Esophagus squamous epithelium (tissue), 5 donors: Measurements from ENCODE around the gene PSEN1. TPM values are rescaled to one million over a fixed set of nuclear protein-coding genes. Genes with fewer than 3 reads are reported as not detected.

Experiments
- DNase-seq: peaks from one replicate; lab custom pipeline; 2025; lab: John Stamatoyannopoulos, UW
- H3K27ac ChIP-seq, 4 donors: fragments of 200-600 bp; sonication (generic); one replicate each; pipeline ENCODE4 v1.5.1; 2016 to 2019; ENCODE audit warnings: mild to moderate bottlenecking in 1 of 4
- H3K27me3 ChIP-seq, 4 donors: fragments of 200-600 bp; sonication (generic); 1 replicate in 3 of 4; 2 replicates in 1 of 4; pipeline versions ENCODE4 v1.5.1 to v1.6.0; 2017 to 2021; ENCODE audit warnings: antibody characterized with exemption in 1 of 4
- H3K36me3 ChIP-seq, 3 donors: fragments of 200-600 bp; sonication (generic); one replicate each; pipeline ENCODE4 v1.5.1; 2016 to 2019
- H3K4me1 ChIP-seq, 3 donors: fragments of 200-600 bp; sonication (generic); one replicate each; pipeline ENCODE4 v1.5.1; 2017 to 2019
- H3K4me3 ChIP-seq, 4 donors: fragments of 200-600 bp; sonication (generic); 1 replicate in 3 of 4; 2 replicates in 1 of 4; pipeline ENCODE4 v1.5.1; 2016 to 2019; ENCODE audit warnings: mild to moderate bottlenecking in 2 of 4, moderate library complexity in 1 of 4
- H3K9me3 ChIP-seq, 3 donors: fragments of 200-600 bp; sonication (generic); one replicate each; pipeline ENCODE4 v1.5.1; 2016 to 2019
- POLR2A ChIP-seq, 4 donors: fragments of 450-650 bp; IDR thresholded peaks; one replicate each; pipeline ENCODE4 v1.6.1; 2017; ENCODE audit warnings: antibody characterized with exemption in 4 of 4, mild to moderate bottlenecking in 4 of 4, moderate library complexity in 3 of 4
- WGBS, 2 donors: methylation state at CpG; one replicate each; pipeline ENCODE4 v1.1.5; 2018; 5-methylcytosine and 5-hydroxymethylcytosine counted together
- intact Hi-C: fragments of 100-400 bp; cut with DNase I; formaldehyde crosslinking; loops from one replicate; pipeline ENCODE4 v1.15.0; 2022
- total RNA-seq, 4 donors: library from RNA; depleted of rRNA; stranded (reverse); fragments of >200 nt; gene quantifications; one replicate each; pipeline ENCODE4 v1.1.0, GENCODE V29; 2016
- TF ChIP-seq, protein P1 (sequence below), 6 experiments: fragments of 450-650 bp in 4 of 6; fragments of 200-600 bp in 2 of 6; sonication (generic) in 2 of 6; IDR thresholded peaks; one replicate each; pipeline ENCODE4 v1.5.1; 2016 to 2019; ENCODE audit warnings: antibody characterized with exemption in 6 of 6, mild to moderate bottlenecking in 4 of 6, moderate library complexity in 4 of 6
- donor health status: DM: yes; HTN: yes; CAD: no.

PSEN1 gene
- total RNA-seq, 4 donors from 2014 or later = 34.6 to 49.8 (median 41.5) TPM

- peaks cover 0 to 46% (median 11%) of the 10 kb centered on the region in 3 donors for H3K4me1 ChIP-seq
- DNase-seq = no peak
- TF ChIP-seq, protein P1, sequence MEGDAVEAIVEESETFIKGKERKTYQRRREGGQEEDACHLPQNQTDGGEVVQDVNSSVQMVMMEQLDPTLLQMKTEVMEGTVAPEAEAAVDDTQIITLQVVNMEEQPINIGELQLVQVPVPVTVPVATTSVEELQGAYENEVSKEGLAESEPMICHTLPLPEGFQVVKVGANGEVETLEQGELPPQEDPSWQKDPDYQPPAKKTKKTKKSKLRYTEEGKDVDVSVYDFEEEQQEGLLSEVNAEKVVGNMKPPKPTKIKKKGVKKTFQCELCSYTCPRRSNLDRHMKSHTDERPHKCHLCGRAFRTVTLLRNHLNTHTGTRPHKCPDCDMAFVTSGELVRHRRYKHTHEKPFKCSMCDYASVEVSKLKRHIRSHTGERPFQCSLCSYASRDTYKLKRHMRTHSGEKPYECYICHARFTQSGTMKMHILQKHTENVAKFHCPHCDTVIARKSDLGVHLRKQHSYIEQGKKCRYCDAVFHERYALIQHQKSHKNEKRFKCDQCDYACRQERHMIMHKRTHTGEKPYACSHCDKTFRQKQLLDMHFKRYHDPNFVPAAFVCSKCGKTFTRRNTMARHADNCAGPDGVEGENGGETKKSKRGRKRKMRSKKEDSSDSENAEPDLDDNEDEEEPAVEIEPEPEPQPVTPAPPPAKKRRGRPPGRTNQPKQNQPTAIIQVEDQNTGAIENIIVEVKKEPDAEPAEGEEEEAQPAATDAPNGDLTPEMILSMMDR (IDR thresholded peaks at IDR 0.05) = no peak
- no peak for TF ChIP-seq POLR2A (IDR thresholded peaks at IDR 0.05)
- peaks cover 0 to 13% (median 3%) of the 10 kb centered on the region in 3 donors for H3K36me3 ChIP-seq
- 81 to 82% methylated on average over 5 of the region's 5 CpGs for WGBS, 2 donors
- H3K4me3 ChIP-seq = no peak overlapping the region
- no peak overlapping the region for H3K27ac ChIP-seq
- intact Hi-C loops = no loop called here
- no peaks in the 10 kb centered on the region for H3K9me3 ChIP-seq
- no peaks in the 10 kb centered on the region for H3K27me3 ChIP-seq
Measured at GRCh38 chr14:73143003-73143402, 6.7 kb downstream of the PSEN1 start.

- Histone ChIP-seq H3K27ac (no peak overlapping the region), H3K27me3 (no peaks in the 10 kb centered on the region), H3K9me3 (no peaks in the 10 kb centered on the region), H3K4me3 (no peak overlapping the region), H3K4me1 (peaks cover 0 to 40% (median 6%) of the 10 kb centered on the region in 3 donors), H3K36me3 (peaks cover 3 to 19% (median 5%) of the 10 kb centered on the region in 3 donors)
- 83 to 91% methylated on average over 3 of the region's 3 CpGs for WGBS, 2 donors
- intact Hi-C loops = no loop called here
- TF ChIP-seq, protein P1 (IDR thresholded peaks at IDR 0.05) = no peak
- no peak for TF ChIP-seq POLR2A (IDR thresholded peaks at IDR 0.05)
- DNase-seq = no peak
Measured at GRCh38 chr14:73143617-73144016, 7.3 kb downstream of the PSEN1 start.

- H3K4me1 ChIP-seq = peaks cover 0 to 34% (median 6%) of the 10 kb centered on the region in 3 donors
- H3K36me3 ChIP-seq = peaks cover 8 to 37% (median 10%) of the 10 kb centered on the region in 3 donors
- WGBS, 2 donors = 92 to 97% methylated on average over 3 of the region's 3 CpGs
- intact Hi-C loops = no loop called here
- no peak for DNase-seq
- TF ChIP-seq POLR2A (IDR thresholded peaks at IDR 0.05) = no peak
- TF ChIP-seq, protein P1 (IDR thresholded peaks at IDR 0.05) = no peak
- H3K27me3 ChIP-seq = no peaks in the 10 kb centered on the region
- no peaks in the 10 kb centered on the region for H3K9me3 ChIP-seq
- no peak overlapping the region for H3K4me3 ChIP-seq
- H3K27ac ChIP-seq = no peak overlapping the region
Measured at GRCh38 chr14:73145371-73145770, 9.1 kb downstream of the PSEN1 start.

GRCh38 chr14:73146111-73146510 is 9.8 kb downstream of the PSEN1 start:
- peaks cover 0 to 34% (median 6%) of the 10 kb centered on the region in 3 donors for H3K4me1 ChIP-seq
- WGBS, 2 donors = 87 to 91% methylated on average over 3 of the region's 3 CpGs
- DNase-seq = no peak
- no peak overlapping the region for H3K4me3 ChIP-seq
- H3K9me3 ChIP-seq = no peaks in the 10 kb centered on the region
- no peak overlapping the region for H3K27ac ChIP-seq
- TF ChIP-seq, protein P1 (IDR thresholded peaks at IDR 0.05) = no peak
- no peak for TF ChIP-seq POLR2A (IDR thresholded peaks at IDR 0.05)
- intact Hi-C loops = no loop called here
- no peaks in the 10 kb centered on the region for H3K27me3 ChIP-seq
- H3K36me3 ChIP-seq = peaks cover 10 to 40% (median 10%) of the 10 kb centered on the region in 3 donors

- no peaks in the 10 kb centered on the region for H3K27me3 ChIP-seq
- no peak overlapping the region for H3K27ac ChIP-seq
- no peak overlapping the region for H3K4me3 ChIP-seq
- WGBS, 2 donors = 74 to 86% methylated on average over 2 of the region's 2 CpGs
- no peaks in the 10 kb centered on the region for H3K9me3 ChIP-seq
- TF ChIP-seq, protein P1 (IDR thresholded peaks at IDR 0.05) = no peak
- no peak for TF ChIP-seq POLR2A (IDR thresholded peaks at IDR 0.05)
- peaks cover 10 to 72% (median 10%) of the 10 kb centered on the region in 3 donors for H3K36me3 ChIP-seq
- peaks cover 0 to 4% (median 0%) of the 10 kb centered on the region in 3 donors for H3K4me1 ChIP-seq
- intact Hi-C loops = no loop called here
- no peak for DNase-seq
Measured at GRCh38 chr14:73149753-73150152, 13.4 kb downstream of the PSEN1 start.
